NCI-H1417 (cell line): ENCODE results near the gene TNIP1.
A peak's percentile ranks its signal among the peaks of the same experiment; 100 is the strongest.

ENCODE experiments used
- DNase-seq, 3 experiments: peaks; one replicate each; lab custom pipeline; 2025; lab: John Stamatoyannopoulos, UW

TNIP1 gene

DNA sequence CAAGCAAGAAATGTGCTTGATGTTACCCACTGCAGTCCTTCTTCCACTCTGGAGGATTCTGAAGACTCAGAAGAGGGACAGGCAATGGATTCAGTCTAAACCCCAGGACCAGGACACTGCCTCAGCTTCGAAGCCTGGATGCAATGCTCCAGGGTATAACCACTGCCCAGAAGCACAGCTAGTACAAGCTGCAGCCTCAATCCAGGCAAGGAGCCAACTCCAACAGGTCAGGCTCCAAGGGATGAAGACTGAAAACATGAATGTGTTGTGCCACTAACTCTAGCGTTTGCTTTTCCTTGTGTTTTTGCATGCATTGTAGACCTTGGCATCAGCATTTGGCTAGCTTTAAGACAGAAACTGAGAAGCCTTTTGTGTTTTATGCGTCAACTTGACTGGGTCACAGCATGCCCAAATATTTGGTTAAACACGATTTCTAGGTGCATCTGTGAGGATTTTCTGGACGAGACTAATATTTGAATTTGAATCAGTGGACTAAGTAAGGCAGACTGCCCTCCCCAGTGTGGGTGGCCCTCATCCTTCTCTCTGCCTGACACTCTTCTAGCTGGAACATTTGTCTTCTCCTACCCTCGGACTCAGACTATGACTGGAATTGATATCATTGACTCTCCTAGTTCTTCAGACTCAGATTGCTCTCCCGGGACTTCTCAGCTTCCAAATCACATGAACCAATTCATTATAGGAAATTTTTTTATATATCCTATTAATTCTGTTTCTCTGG lies 81.0 kb downstream of the TNIP1 start:
- DNase-seq, result no peak

DNA sequence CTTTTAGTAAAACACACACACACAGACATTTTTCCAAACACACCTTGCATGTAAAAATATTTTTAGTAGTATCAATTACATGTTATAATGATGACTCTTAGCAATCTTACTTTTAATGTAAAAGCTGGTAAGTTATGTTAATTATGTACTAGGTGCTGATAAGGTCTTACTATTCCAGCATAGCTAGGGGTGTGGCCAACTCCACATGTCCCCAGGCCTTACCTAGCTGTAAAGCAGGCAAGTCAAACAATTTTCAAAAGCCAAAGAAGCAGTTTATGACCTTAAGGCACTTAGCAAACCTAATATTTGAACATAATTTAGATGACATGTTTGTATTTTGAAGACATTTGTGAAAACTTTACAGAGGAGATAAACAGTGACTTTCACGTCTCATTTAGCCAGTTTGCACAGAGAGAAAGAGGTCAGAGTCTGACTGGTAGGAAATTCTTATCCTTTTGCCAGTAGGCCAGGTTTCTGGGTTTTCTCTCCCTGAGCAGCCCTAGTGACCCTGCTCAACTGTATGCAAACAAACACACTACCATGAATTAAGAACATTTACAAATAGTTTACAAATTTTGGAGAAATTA lies 86.9 kb downstream of the TNIP1 start:
- DNase-seq, result no peak

DNA sequence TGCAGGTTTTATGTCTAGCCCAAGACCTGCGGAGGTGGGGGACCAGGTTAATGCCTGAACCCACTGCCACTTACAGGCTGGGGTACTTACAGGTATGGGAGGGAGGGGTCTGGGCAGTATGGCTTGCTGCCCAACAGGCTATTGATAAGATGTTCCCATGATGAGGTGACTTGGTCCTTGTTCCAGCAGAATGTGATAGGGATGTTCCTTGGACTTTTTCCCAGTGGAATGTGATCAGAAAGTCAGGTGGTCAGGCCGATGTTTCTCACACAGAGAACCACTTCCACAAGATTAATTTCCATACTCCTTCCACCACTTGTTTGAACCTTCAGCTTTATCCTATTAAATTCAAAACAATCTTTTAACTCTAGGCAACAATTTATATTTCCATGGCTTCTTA lies 87.4 kb downstream of the TNIP1 start:
- DNase-seq, result no peak

DNA sequence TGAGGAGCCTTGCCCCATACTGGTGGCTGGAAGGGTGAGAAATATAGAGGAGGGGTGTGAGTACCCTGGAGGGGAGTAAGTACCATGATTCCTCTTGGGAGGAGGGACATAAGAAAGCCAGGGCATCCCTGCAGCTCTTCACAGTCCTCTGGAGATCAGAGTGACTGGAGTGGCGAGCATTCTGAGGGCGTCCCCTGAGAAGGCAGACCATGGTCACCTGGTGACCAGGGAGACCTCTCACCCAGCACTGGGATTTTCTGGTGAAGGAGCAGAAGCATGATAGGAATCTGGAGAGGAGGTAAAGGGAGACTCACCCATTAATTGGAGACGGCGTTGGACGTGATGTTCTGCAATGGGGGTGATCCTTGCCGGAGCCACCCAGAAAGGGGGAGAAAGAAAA lies 88.1 kb downstream of the TNIP1 start:
- DNase-seq, result no peak

DNA sequence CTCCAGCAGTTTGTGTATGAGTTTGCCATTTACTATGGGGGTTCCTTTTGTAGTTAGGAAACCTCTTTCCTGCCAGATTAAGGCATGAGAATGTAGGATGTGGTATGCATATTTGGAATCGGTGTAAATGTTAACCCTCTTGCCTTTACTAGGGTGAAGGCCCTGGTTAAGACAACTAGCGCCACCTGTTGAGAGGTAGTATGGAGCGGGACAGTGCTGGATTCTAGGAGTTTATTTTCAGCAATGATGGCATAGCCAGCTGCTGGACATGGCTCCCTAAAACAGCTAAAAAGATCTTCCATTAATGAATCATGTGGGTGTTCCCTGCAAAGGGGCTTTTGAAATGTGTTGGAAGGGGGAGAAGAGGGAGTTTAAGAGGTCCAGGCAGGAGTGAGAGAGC lies 91.1 kb downstream of the TNIP1 start:
- DNase-seq, result no peak

DNA sequence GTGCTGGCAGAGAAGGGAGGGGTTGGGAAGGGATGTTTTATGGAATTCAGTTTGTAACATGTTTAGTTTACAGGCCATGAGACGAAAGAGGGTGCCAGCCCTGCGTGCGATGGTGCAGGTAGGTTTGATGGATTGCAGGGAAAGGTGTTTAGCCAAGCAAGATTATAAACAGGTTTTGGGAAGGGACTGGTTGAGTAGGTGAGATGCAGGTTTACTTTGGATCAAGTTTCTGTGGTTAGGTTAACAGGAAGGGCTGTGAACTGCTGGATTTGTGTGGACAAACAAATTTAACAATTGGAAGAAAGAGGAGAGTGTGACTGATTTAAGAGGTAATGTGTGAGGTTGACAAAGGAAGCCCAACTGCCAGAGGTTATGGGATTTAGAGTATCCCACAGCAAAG lies 93.1 kb downstream of the TNIP1 start:
- DNase-seq, result peak in 1 of 3 experiments; percentile 3
